Measurements from ENCODE around the gene OPTN.
"Not testable (repeated sequence)": the region's sequence is repeated elsewhere in the genome, so short reads cannot be mapped to it uniquely, and the experiment has no call there.

The OPTN gene

DNA sequence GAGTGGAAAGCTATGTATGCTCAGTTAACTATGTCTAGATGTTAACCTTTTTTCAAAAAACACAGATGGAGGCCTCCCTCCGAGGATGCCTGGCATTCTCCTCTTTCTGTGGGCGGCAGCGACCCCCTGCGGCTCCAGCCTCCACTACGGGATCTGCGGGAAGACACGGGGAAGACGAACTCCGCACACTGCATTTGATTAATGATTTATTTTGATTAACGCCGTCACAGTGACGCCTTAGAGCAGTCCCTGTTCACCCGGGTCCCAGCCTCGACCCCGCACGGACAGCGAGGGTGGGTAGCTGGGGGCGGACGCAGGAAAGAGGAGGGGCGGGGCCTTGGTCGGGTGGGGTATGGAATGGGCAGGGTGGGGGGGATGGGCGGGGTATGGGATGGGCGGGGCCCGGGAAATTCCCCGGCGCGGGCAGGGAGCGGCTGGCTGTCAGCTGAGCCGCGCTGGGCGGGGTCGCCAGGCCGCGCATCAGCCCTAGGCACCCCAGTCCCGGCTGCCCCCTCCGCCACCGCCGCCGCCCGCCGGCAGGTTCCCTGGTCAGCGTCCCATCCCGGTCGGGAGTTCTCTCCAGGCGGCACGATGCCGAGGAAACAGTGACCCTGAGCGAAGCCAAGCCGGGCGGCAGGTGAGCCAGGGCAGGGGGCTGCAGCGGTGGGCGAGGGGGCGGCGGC lies at the start of gene OPTN:
Gene OPTN (plus strand): TSS at position 498 of the 683 bp plus-strand sequence. CDS start 8,960 bp downstream, outside the sequence.
- DNase-seq = peak; percentile 78

DNA sequence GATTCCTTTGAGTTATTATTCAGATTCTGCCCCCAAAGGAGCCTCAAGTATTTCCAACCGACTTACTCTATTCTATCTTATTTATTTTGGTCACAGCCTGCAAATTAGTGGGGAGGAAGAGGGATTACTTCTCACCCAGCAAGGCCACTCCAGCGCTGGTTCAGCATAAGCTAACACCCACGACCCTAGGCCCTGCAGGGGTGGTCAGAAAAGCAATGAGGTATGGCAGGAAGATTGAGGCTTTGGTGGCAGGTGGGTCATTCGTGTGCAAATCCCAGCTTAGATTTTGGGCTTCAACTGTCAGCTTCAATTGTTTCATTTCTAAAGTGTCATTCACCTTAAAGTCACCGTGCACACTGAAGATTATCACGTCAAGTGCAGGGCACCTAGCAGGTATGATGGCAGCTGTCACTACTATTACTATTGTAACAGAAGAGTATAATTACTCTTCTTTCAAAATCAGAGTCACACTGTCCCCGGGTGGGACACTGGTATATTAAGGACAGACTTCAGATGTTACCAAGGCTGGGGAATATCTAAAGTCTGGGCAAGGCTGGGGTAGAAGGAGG lies 48.8 kb upstream of the OPTN start:
- DNase-seq = no peak

DNA sequence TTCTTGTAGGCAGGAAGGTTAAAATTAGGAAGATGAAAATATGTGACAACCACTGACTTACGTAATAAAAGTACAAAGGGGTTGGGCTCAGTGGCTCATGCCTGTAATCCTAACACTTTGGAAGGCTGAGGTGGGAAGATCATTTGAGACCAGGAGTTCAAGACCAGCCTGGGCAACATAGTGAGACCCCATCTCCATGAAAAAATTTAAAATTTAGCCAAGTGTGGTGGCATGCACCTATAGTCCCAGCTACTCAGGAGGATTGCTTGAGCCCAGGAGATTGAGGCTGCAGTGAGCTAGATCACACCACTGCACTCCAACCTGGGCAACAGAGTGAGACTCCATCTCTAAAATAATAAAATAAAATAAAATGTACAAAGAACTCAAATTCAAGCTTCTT lies 46.8 kb upstream of the OPTN start:
- DNase-seq = not testable (repeated sequence)

DNA sequence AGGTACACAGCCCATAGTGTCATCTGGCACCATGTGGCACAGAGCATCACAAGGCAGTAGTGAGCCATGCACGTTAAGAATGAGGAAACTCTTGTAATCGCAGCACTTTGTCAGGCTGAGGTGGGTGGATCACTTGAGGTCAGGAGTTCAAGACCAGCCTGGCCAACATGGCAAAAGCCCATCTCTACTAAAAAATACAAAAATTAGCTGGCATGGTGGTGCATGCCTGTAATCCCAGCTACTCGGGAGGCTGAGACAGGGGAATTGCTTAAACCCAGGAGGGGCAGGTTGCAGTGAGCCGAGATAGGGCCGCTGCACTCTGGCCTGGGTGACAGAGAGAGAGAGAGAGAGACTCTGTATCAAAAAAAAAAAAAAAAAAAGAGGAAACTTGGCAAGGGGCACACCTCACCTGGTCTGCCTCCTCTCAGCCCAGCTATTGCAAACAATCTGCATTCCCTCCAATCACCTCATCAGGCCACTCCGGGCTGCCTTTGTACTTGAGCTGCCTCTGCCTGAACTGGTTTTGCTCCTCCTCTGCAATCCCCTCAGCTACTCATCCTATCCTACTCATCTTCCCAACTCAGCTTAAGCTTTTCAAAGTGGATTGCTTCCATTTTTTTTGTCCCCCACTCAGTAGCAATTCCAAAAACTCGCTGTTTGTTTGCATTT lies 46.0 kb upstream of the OPTN start:
- DNase-seq = no peak

DNA sequence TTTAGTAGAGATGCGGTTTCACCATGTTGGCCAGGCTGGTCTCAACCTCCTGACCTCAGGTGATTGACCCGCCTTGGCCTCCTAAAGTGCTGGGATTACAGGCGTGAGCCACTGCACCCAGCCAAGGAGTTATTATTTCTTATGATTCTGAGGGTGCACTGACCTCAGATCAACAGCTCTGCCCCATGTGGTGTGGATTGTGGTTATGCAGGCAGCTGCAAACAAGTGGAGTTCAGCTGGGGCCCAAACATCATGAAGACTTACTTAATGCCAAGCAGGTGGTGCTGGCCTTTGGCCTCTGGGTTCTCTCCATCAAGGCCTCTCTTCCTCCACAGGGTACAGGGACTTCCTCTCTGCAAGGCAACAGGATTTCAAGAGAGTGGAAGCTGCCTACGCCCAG lies 45.1 kb upstream of the OPTN start:
- peak; percentile 1 for DNase-seq

DNA sequence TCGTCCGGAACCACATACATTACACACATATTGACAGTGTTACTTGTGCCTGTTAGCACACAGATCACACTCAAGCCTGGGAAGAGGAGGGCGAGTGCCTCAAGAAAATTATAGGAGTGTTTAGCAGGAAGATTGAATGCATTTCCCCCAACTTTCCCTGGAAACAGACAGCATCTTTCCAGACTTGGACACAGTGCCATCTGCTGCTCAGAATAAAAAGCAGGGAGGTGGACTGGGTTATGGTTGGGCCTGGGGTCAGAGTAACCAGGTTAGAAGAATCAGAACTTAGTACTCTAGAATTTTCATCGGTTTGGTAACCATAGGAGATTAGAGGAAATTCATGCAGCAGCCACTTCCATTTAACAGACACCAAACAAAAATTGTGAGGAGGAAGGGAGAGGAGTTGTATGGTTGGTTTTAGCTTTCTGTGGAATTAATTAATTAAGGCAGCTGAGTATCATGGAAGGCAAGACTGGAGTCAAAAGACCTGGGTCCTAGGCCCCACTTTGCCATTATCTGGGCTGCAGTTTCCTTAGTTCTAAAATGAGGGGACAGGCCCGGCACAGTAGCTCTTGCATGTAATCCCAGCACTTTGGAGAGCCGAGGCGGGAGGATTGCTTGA lies 43.4 kb upstream of the OPTN start:
- no peak for DNase-seq

DNA sequence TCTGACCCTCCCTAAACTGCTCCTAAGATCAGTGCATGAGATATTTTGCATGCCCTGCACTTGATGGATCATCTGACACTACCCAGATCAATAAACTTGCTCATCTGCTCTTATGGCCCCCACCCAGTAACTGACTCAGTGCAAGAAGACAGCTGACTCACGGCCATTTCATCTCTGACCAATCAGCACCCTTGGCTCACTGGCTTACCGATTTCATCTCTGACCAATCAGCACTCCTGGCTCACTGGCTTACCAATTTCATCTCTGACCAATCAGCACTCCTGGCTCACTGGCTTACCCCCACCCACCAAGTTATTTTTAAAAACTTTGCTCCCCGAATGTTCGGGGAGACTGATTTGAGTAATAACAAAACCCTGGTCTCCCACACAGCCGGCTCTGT lies 37.2 kb upstream of the OPTN start:
- peak; percentile 1 for DNase-seq

DNA sequence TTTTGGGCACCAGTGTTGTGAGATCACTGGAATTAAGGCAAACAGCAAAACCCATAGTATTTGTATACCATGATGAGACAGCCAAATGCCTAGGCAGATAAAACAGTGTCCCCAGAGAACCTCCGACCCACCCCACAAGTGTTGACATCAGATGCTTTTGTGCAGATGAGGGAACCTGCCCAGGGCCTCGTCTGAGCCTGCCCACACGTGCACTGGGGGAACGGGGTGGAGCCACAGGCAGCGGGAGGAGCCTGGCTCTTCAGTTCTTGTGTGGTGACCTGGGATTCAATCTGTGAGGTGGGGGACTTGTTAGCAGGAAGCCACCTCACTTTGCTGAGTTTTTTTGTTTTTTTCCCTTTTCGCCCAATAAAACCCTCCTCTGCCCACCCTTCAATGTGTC lies 33.4 kb upstream of the OPTN start:
- DNase-seq = no peak

DNA sequence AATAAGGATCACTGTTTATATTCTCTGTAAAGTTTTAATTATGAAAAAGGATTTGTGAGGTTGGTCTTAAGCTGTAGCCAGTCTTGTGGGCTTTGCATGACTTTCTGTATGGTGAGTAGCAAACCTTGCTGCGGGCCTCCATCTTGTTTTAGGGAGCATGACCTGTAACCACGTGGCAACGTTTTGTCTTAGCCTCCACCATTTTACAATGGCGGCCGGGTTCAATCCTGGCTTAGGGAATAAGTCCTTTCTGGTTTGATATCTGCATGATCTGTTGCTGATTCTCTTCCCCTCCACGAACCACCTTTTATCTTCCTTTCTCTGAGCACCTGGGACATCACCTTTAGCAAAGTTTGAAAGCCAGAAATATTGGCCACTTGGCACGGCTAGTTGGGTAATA lies 32.5 kb upstream of the OPTN start:
- no peak for DNase-seq

DNA sequence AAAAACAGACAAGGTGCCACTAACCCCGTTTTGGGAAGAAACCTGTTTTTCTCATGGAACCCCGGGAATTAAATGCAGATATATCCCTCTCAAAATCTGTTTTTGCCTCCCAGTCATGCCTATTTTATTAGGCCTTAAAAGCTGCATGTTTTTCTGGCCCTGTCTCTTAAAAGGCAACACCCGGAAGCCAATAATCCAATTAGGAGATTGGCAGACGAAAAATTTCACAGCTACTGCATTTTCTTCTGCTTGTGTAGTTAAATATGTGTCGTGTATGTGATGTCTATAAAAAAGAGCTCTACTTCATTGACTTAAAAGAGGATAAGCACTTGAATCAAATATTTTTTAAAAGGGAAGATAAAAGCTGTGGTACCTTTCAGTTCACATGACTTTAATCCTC lies 31.9 kb upstream of the OPTN start:
- DNase-seq = no peak

DNA sequence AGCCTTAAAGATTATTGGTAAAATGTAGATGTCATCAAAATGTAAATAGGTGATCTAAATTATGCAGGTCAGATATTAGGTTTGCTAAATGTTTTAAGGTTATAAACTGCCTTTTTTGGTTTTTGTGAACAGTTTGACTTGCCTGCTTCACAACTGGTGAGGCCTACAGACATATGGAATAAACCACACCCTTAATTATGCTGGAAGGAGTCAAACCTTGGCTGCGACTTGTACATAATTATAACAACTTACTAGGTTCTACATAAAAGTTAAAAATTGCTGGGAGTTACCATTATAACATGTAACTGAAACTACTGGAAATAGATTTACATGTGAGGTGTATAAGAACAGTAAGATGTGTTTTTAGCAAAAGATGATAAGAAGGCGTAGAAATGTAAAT lies 31.5 kb upstream of the OPTN start:
- no peak for DNase-seq

DNA sequence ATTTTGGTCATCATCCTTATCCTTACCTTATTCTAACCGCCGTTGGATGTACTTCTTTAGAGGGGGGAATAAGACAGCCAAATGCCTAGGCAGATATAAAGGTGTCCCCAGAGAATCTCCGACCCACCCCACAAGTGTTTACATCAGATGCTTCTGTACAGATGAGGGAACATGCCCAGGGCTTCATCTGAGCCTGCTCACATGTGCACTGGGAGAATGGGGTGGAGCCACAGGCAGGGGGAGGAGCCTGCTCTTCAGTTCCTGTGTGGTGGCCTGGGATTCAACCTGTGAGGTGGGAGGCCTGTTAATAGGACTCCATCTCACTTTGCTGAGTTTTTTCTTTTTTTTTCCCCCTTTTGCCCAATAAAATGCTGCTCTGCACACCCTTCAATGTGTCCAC lies 27.6 kb upstream of the OPTN start:
- no peak for DNase-seq

DNA sequence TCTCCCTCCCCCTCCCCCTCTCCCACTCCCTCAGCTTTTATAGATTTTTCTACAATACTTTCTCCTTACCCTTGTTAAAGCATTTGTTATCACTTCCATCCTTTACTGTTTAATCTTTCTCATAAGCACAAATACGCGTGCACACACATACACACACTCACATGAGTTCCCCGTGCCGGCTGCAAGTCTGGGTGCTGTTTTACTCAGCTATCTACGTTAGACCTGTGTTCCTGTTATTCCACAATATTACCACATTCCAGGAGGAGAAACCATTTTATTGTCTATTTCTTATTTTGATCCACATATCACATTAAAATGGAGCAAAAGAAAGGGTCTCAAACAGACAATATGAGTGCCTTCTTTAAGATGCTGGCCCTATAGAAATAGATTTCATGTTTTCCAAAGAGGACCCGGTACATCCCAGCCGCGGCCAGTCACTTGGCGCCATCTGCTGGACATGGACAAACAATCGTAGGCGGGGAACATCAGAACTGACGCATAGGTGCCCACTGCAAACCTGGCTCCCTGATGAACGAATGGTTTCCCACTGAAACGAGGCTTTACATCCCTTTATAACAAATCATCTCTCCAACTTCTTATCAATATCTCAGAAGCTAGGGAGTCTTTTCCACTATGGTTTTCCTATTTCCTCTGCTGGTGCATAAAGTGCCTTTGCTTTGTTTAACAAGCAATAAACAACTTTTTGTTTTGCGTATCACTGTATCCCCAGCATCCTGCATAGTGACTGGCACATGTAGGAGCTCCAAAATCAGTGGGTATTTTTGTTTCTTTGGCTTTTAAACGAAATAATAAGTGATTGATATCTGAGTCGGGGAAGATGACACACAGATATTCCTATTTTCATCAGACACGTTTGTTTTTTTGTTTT lies 25.2 kb upstream of the OPTN start:
- DNase-seq = peak; percentile 65

DNA sequence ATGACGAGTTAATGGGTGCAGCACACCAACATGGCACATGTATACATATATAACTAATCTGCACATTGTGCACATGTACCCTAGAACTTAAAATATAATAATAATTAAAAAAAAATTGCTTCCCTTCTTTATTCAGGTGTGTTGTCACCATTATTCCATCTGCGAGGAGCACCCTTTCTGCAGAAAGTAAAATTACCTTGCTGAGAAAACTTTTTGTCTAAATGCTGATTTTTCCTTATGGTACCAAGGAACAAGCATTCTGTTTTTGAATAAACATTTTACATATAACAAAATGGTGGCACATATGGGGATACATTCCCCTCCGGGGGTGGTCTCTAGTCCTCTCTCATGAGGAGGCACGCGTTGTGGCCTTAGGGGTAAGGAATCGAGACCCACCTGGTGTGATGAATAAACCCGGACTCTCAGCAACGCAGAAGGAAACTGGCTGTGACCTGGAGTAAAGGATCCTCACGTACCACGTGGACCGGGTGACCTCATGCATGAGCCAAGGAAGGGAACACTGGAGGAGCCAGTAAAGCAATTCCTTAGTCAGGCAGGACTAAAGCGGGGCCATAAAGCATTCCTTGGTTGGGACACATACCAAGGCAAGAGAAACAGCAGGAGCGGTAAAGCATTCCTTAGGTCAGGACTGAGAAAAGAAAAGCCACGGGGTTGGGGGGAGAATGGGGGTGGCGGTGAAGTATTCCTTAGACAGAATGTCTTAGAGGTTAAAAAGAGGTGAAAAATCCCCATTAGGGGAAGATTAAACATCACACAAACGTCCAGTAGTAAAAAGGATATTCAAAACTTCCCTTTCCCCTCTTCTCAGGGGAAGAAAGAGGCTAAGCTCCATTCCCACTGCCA lies 20.8 kb upstream of the OPTN start:
- DNase-seq = no peak

DNA sequence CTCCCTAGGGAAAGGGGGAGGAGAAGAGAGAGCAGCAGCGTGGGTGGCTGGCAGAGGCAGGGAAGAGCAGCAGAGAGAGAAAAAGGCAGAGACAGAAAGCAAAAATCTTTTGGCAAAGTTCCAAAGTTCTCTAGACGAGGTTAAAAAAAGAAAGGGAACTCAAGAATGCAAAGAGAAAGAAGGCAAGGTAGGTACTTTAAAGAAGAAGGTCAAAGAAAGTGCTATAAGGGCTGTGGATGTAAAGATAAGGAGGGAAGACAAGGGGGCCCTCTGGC lies 20.2 kb upstream of the OPTN start:
- no peak for DNase-seq

DNA sequence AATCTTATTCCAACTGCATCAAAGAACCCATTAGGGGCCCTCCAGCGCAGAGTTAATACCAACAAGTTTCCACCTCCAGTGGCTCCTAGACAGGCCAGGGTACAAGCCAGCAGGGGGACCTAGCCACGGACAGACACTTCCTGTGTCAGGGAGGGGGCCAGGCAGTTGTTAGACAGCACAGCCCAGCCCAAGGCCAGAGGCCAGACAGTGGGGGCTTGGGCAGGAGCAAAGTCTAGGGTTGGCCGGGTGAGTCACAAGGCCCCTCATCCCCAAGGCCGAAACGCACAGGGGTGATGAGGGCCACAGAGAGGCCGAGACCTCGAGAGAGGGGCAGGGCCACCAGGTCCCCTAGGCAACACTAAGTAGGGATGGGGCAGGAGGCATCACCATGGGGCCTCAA lies 19.3 kb upstream of the OPTN start:
- no peak for DNase-seq

DNA sequence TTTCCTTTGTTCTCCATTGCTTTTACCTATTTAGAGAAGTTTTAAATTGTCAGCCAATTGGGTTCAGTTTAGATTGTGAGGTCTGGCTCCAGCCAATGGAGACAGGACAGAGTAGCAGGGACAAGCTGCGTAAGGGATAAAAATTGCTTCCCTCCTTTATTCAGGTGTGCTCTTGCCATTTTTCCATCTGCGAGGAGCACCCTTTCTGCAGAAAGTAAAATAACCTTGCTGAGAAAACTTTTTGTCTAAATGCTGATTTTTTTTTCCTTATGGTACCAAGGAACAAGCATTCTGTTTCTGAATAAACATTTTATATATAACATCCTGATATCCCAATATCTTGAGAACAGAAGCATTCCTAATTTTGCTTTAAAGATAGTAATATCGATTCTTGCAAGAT lies 16.3 kb upstream of the OPTN start:
- not testable (repeated sequence) for DNase-seq

DNA sequence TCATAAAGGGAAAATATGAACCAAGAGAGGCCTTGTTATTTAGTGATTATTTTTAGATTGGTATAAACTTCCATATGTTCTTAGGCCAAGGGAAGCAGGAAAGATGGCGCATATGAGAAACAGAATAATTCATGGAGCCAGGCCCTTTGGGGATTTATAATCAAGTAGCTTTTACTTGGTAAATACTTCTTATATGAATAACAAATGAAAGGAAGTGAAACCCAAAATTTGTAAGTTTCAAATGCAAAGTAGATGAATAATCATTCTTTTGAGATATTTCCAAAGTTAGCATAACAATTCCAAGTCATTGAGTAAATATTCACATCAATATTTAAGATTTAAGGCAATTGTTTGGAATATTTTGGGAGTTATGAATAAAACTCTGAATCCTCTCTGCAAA lies 13.9 kb upstream of the OPTN start:
- DNase-seq = no peak

DNA sequence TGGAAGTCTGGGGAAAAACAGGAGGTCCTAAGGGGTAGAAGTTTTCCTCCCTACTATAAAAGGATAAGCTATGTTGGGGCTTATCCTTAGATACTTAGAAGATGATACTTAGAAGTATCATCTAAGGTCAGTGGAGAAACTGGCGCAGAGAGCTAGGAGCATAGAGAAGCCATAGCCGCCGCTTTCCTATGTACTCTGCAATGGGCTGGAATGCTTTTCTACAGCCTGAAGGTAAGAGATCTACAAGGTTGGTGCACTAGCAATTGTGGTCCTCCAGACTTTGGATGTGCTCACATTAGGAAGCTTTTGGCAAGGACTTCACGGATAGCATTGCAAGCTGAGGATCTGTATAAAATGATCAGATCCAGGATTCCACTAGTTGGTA lies 12.4 kb upstream of the OPTN start:
- DNase-seq = no peak

DNA sequence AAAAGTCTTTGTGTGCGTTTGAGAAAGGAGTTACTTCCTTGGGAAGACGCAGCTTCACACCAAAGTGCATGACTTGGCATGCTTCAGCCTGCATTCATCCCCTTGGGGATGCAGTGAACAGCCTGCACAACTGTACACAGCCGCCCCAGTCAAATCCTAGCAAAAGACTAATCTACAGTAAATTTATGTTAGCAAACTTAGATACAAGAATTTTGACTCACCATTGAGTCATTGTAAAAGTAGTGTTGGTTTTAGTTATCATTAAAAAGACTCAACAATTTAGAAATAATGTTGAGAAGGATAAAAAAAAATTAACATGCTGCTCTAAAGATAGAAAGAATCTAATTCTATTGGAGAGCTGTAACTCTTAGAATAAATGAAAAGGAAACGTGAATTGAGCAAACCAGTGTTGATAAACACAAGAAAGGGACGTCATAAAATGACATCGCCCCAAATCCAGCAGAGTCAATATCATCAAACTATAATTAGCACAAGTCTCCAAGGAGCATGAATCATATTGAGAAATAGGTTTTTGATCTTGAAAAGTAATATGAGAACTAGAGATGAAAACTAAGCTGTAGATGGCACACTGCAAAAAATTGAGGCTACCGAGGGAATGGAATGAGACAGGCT lies 11.9 kb upstream of the OPTN start:
- peak; percentile 67 for DNase-seq

DNA sequence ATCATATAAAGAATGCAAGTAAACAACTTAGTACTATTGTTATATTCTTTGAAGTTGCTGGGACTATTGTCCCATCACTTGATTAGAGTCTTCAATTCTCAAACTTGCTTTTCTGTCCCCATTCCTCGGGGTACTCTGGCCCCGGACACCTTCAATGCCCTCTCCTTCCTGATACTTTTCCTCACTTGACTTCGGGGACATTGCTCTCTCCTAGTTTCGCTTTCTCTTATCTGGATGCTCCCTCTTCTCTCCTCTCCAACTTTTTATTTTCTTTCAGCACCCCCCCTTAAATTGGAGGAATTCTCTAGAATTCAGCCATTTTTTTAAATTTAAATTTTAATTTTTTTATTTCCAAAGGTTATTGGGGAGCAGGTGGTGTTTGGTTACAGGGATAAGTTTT lies 10.6 kb upstream of the OPTN start:
- no peak for DNase-seq

DNA sequence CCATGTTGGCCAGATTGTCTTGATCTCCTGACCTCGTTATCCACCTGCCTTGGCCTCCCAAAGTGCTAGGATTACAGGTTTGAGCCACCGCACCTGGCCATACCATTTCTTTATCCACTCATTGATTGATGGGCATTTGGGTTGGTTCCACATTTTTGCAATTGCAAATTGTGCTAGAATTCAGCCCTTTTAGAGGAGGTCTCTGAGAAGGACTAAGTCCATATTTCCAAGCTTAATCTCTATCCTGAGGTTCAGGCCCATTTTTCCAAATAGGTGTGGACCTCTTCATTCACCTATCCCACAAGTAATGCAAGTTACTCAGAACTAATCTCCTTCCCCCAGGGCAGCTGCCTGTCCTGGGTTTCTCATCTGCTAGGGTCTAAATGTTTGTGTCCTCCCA lies 9.7 kb upstream of the OPTN start:
- no peak for DNase-seq
